Embryonic facial prominence (tissue), 1 donor: Measurements from ENCODE around the gene C15orf39.

Experiments used
- DNase-seq: peaks from one replicate; pipeline ENCODE4 v3.0.0-alpha.2; 2016; ENCODE audit errors: extremely low spot score

C15orf39 gene

GRCh38 chr15:75172284-75172820, 29.3 kb upstream of the C15orf39 start:
- no peak for DNase-seq

DNA sequence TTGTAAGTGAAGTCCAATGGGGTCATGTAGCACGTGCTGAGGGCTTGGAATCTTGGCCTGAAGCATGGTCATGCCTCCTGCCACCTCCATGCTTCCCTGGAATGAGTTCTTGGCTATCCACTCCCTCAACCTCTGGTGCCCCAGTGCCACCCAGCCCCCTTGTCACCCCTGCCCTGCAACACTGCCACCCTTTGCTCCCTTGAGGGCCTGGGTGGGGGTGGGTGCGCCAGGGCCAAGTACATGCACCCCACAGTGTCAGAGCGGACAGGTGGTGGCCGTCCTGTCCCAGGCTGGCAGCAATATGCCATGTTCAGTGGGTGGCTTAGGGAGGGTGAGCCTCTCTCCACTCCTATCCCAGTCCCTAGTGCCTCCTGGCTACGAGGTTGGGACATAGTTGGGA, 27.6 kb upstream of the C15orf39 start:
- no peak for DNase-seq

DNA sequence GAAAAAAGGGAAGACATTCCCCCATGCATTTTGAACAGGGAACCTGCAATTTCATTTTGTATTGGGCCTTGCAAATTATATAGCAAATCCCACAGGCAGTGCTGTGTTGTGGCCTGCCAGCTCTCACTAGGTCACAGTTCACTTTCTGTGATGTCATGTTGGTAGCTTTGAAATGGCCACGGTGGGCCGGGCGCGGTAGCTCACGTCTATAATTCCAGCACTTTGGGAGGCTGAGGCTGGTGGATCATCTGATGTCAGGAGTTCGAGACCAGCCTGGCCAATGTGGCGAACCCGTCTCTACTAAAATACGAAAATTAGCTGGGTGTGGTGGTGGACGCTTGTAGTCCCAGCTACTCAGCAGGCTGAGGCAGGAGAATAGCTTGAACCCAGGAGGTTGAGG, 27.0 kb upstream of the C15orf39 start:
- no peak for DNase-seq

DNA sequence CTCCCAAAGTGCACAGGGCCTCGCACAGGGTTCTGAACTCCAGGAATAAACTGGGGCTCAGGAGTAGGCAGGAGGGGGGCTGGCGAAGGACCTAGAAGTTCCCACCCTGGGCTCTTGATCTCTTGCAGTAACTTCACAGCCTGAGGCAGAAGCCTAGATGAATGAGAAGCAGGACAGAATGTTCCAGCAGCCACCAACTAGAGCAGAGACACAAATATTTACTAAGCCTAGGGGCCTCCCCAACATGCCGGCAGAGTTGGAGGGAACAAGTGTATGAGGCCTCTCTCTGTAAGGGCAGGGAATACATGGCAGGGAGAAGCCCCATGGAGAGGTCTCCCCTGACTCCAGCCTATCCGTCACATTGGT, 25.3 kb upstream of the C15orf39 start:
- DNase-seq, result no peak

- DNase-seq, result no peak
Measured at GRCh38 chr15:75177360-75178071, 24.2 kb upstream of the C15orf39 start.

- DNase-seq, result no peak
Measured at GRCh38 chr15:75178171-75178937, 23.3 kb upstream of the C15orf39 start.

GRCh38 chr15:75178938-75179745, 22.5 kb upstream of the C15orf39 start:
- no peak for DNase-seq

DNA sequence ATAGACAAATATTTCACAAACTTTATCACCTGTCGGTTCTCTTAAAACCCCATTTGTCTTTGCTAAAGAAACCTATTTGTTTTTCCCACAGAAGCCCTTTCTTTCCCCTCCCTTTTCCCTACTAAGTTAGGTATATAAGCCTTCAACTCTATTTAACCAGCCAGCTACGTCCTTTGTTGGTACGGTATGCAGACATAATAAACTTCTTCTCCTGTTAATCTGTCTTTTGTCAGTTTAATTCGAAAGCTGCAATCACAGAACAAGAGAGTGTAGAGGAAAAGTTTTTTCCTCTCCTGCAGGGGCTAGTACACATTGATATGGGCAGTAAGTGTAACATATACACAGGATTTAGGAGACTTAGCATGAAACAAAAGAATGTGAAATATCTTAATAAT, 21.9 kb upstream of the C15orf39 start:
- DNase-seq, result no peak

DNA sequence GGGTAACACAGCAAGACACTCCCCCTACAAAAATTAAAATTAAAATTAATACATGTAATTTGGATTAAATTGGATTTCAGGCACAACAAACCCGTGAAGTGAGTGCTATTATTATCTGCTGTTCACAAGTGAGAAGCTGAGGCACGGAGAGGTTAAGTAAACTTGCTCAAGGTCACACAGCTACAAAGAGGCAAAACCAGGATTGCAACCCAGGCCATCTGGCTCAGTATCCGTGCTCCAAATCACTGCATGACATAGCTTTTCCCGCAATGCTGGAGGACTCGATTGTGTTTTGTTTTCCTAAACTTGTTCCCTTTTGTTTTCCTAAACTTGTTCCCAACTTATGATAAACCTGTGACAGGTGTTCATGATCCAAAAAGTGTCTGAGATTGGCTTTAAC, 19.9 kb upstream of the C15orf39 start:
- no peak for DNase-seq

DNA sequence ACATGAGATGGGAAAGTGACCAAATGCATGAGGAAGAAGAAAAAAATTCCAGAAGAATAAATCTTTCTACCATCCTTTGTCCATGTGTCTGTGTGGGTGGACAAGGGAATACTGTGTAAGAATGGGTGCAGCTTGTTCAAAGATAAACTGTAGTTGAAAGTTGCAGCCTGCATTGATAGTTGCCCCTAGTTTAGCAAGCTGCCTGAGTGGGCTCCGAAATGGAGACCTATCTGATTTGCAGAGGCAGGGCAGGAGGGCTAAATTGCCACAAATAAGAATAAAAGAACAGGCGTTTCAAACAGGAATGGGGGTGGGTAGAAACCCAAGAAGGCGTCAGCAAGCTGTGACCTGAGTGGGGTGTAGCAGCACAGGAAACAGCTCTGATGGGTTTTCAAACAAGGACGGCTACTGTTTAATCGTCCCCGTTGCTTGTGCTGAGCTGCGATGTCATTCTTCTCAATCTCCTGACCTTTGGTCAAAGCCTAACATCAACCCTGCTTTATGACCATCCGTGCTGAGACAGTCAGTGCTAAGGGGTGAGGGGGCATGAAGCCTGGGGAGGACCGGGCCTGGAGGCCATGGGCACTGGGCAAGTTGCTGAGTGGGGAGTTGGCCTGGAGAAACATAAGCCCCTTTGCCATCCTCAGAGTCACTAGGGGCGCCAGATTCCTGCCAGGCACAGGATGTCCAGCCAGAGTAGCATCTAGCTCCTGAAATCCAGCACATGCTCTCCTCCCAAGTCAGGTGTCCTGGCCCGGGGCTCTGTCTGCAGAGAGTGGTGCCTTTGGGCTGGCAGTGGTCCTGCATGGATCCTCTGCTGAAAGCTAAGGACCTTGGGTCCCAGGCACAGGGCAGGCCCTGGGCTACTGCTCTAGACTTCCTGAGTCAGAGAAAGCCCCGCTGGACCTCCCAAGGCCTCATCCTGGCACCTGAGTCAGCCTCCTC, 19.2 kb upstream of the C15orf39 start:
- no peak for DNase-seq

GRCh38 chr15:75185271-75186029, 16.2 kb upstream of the C15orf39 start:
- no peak for DNase-seq

DNA sequence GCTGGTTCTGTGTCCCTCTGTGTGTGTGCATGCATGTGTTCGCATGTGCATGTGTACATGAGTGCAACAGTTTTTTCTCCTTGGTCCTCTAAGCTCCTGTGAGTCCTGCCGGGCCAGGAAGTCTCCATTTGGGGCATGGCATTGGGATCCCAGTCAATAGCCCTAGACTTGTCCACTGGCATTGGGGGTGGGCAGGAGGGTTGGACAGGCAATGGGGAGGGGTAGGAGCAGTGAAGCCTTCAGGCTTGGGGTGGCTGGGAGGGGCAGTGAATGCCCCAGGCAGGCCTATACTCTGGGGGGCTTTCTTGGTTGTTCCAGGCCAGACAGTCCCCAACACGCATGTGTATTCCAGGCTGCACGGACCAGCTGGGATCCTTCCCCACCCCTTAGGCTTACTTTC, 15.6 kb upstream of the C15orf39 start:
- DNase-seq, result no peak

- DNase-seq, result no peak
Measured at GRCh38 chr15:75188499-75188898, 13.2 kb upstream of the C15orf39 start.

DNA sequence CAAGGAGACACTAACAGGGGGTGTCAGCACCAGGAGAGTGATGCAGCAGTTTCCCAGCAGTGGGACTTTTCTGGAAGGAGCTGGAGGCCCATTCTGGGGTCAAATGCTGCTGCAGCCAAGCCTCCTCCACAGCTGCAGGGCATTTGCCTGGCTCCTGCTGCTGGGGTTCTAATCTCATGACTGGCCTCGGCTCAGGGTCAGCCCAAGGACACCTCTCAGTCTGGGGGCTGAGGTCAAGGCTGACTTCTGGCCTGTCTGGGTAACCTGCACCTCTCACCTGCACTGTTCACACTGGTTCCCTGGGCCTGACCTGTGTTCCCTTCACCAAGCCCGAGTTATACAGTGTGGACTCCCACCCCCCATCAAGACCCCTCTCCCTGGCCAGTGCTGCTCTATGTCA, 10.4 kb upstream of the C15orf39 start:
- no peak for DNase-seq

DNA sequence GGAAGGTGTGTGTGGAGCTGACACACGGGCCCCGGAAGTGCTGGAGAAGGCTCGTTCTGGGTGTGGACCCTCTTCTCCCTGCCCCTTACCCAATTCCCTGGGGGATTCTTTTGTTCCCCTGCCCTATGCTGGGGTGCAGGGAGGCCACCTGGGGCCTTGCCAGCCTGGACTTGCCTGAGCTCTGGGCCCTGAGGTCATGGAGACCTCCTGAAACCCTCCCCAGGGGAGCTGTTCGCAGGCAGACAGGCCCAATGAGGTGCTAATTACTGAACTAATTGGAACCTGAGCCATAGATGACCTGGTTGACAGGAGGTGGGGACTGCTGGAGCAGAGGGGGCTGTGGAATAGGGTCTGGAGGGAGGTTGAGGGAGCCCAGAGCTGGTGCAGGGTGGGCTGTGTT, 9.4 kb upstream of the C15orf39 start:
- DNase-seq, result no peak

GRCh38 chr15:75193272-75193671, 8.4 kb upstream of the C15orf39 start:
- DNase-seq, result no peak

DNA sequence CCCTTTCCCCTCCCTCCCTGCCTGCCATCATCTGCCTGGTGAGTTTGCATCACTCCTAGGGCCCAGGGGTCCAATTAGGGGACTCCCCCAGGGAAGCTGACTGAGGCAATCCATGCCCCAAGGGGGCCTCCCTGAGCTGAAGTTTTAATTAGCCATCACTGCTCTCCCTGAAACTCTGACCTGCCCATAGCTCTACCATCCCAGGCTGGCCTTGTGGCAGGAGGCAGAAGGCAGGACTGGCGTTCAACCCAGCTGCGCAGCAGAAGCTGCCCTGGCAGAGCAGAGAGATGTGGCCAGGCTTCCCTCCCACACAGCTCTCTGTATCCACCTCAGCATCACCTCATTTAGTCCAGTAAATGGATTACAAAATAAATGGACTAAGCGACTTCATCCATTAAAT, 7.7 kb upstream of the C15orf39 start:
- DNase-seq, result no peak

DNA sequence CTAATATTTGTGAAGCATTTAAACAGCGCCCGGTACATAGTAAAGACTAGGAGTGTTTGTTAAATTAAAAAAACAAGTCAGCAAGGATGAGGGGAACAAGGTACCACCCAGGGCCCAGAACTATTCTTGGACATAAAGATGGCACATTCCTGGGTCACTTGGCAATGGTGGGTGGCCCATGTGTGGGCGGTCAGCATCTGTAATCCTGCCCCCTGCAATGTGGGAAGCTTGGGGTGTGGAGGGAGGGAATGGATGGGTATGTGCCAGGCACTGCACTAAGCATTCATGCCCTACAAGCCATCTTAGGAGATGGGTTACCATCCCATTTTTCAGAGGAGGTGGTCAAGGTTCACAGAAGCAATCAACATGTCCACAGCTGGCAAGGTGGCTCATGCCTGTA, 7.3 kb upstream of the C15orf39 start:
- no peak for DNase-seq

DNA sequence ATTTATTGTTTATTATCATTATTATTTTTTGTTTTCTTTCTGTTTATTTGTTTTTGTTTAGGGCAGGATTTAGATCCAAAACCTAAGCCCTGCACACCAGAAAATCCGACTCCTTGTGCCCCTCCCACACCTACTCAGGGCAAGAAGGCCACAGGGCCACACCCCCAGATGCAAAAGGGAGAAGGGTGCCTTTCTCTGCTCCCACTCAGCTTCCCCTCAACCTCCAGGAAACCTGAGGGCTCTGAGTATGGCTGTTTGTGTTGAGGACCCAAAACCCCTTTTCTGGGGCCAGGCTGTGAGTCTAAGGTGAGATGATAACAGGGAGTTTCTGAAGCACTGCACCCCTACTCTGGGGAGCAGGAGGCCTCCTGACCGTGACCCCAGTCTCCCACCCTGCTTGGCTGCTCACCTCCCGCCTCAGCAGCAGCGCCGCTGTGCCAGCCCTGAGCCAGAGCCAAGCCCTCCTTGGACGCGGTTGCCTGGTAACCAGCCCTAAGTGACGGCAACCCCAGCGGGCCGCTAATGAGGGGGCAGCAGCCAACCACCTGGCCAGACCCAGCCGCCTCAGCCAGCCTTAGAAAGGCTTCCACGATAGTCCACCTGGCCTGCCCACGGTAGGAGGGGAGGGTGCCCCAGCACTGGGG, 6.4 kb upstream of the C15orf39 start:
- no peak for DNase-seq

DNA sequence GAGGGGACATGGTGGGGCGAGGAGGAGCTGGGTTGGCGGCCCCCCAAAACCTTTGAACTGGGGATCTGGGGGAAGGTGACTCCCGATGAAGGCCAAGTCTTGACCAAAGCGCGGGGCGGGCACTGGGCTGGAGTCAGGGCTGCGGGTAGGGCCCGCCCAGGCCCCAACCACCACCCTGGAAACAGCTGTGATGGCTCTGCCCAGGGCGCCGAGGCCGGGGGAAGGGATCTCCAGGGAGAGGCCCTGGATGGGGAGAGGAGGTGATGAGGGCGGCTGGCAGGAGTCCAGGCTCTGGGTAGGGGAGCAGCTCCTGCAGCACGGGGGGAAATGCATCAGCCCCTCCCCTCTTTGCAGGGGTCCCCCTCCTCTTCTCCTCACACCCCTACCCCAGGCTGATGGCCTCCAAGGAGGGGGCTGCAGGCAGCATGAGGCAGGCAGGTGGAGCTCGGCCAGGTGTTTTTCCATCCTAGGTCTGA, 5.9 kb upstream of the C15orf39 start:
- DNase-seq, result no peak
